Lower lobe of right lung (tissue), 2 donors: ENCODE results near the gene GPR149. TPM values are rescaled to one million over a fixed set of nuclear protein-coding genes. Genes with fewer than 3 reads are reported as not detected.
A peak's percentile ranks its signal among the peaks of the same experiment; 100 is the strongest.

Source experiments
- ATAC-seq, 2 donors: fragments of 200-7000 bp; cut with Tn5 transposase; one replicate each; pipeline ENCODE4 v1.9.1; 2020 to 2022; ENCODE audit warnings: mild to moderate bottlenecking in 2 of 2, moderate library complexity in 2 of 2
- DNase-seq: peaks from one replicate; pipeline ENCODE4 v3.0.0-alpha.2; 2020
- H3K27ac ChIP-seq: fragments of 200-600 bp; one replicate; pipeline ENCODE4 v1.8.0; 2022
- H3K27me3 ChIP-seq: fragments of 200-600 bp; one replicate; pipeline ENCODE4 v1.8.0; 2022; ENCODE audit warnings: low read depth
- H3K36me3 ChIP-seq: fragments of 200-600 bp; one replicate; pipeline ENCODE4 v1.8.0; 2022; ENCODE audit warnings: mild to moderate bottlenecking
- H3K4me1 ChIP-seq: fragments of 200-600 bp; one replicate; pipeline ENCODE4 v1.8.0; 2022
- H3K4me3 ChIP-seq: fragments of 200-600 bp; one replicate; pipeline ENCODE4 v1.8.0; 2022; ENCODE audit warnings: mild to moderate bottlenecking
- H3K9me3 ChIP-seq: fragments of 200-600 bp; one replicate; pipeline ENCODE4 v1.8.0; 2022
- intact Hi-C: fragments of 100-400 bp; cut with DNase I; formaldehyde crosslinking; loops from one replicate; pipeline ENCODE4 v1.11.0; 2022
- total RNA-seq: library from RNA; stranded (reverse); fragmentation: NEBNext Ultra II Directional; extraction: Animal tissue kit (Norgen Biotek cat#: 25700); gene quantifications from one replicate; pipeline ENCODE4 v1.2.1, GENCODE V29; 2021
- TF ChIP-seq, protein P1 (sequence below): fragments of 200-600 bp; IDR thresholded peaks from one replicate; pipeline ENCODE4 v1.8.0; 2022; ENCODE audit warnings: antibody characterized with exemption, mild to moderate bottlenecking
- donor health status: DM: no; HTN: yes; CAD: no; lungs with severe emphysema.

Gene GPR149
- total RNA-seq, 1 donor from 2014 or later: not detected

DNA sequence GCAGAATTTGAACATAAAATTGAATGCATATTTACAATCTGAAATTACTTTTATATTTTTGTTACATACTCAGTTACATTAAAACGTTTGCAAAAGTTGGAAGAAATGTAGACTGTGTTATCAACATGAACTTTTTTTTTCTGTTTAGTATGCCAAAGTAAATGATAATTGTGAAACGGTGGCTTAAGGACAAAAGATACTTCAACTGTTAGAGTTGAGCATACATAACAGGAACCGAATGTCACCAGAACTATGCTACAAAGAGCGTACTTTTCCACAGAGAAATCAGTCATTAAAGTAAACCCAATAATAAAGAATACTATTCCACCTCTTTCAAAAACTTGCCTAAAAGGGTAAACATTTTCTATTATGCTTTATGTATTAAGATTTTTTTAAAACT is 91.4 kb downstream of the GPR149 start:
- no peak overlapping the region for H3K4me3 ChIP-seq
- H3K9me3 ChIP-seq: no peaks in the 10 kb centered on the region
- DNase-seq: no peak
- ATAC-seq: no peak
- TF ChIP-seq, protein P1, sequence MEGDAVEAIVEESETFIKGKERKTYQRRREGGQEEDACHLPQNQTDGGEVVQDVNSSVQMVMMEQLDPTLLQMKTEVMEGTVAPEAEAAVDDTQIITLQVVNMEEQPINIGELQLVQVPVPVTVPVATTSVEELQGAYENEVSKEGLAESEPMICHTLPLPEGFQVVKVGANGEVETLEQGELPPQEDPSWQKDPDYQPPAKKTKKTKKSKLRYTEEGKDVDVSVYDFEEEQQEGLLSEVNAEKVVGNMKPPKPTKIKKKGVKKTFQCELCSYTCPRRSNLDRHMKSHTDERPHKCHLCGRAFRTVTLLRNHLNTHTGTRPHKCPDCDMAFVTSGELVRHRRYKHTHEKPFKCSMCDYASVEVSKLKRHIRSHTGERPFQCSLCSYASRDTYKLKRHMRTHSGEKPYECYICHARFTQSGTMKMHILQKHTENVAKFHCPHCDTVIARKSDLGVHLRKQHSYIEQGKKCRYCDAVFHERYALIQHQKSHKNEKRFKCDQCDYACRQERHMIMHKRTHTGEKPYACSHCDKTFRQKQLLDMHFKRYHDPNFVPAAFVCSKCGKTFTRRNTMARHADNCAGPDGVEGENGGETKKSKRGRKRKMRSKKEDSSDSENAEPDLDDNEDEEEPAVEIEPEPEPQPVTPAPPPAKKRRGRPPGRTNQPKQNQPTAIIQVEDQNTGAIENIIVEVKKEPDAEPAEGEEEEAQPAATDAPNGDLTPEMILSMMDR: no peak
- no peaks in the 10 kb centered on the region for H3K4me1 ChIP-seq
- no peaks in the 10 kb centered on the region for H3K36me3 ChIP-seq
- intact Hi-C loops: no loop called here
- H3K27me3 ChIP-seq: no peaks in the 10 kb centered on the region
- H3K27ac ChIP-seq: no peak overlapping the region

DNA sequence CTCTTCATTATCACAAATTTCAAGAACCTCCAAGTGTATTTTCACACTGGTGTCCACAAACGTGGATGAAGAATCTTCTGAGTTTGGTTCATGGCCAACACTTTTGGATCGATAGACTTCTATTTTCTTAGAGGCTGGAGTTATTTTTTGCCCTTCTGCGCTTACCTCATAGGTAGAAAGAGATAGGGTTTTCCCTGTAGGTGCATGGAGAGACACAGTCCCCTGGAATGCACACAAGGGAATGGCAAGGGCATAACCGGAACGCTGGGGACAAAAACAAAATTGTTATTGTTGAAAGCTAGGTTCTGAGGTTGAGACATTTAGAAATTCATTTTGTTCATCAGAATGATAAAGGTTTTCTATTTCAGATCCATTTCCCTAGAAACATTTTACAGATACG is 92.0 kb downstream of the GPR149 start:
- Histone ChIP-seq H3K4me1 (no peaks in the 10 kb centered on the region), H3K4me3 (no peak overlapping the region), H3K36me3 (no peaks in the 10 kb centered on the region), H3K27me3 (no peaks in the 10 kb centered on the region), H3K9me3 (no peaks in the 10 kb centered on the region), H3K27ac (no peak overlapping the region)
- intact Hi-C loops: no loop called here
- TF ChIP-seq, protein P1: no peak
- no peak for DNase-seq
- no peak for ATAC-seq

DNA sequence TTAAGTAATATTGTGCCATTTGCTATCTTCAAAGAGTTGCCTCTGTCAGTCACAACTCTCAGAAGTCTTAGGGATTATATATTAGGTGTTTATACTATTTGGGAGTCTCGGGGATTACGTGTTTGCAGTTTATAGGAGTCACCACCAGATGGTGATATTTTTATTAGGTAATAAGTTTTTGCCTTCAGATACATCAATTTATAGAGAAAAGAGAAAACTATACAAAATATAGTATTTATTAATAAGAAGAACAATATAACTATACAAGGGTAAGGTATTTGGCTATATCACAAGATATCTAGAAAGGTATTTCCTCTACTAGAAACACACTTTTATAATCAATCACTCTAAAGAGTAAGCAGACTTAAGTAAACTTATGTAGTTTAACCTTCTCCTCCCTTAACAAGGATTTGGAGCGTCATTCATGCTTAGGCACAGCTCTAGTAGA is 95.0 kb downstream of the GPR149 start:
- no peak for DNase-seq
- H3K9me3 ChIP-seq: no peaks in the 10 kb centered on the region
- H3K27me3 ChIP-seq: no peaks in the 10 kb centered on the region
- H3K4me1 ChIP-seq: no peaks in the 10 kb centered on the region
- H3K4me3 ChIP-seq: no peak overlapping the region
- intact Hi-C loops: no loop called here
- no peak overlapping the region for H3K27ac ChIP-seq
- peak in 1 of 2 donors; percentile 55 for ATAC-seq
- TF ChIP-seq, protein P1: peak; percentile 65
- no peaks in the 10 kb centered on the region for H3K36me3 ChIP-seq

DNA sequence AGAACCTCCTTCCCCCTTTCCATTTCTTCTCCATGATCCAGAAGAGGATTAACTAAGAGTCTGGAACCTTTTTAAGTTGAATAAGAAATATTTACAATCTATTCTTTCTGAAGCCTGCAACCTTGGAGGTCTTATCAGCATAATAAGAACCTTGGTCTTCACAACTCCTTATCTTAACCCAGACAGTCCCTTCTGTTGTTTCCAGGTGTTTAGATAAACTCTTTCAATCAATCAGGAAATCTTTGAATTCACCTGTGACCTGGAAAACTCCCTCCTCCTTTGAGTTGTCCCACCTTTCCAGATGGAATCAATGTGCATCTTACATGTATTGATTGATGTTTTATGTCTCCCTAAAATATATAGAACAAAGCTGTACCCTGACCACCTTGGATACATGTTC is 102.1 kb downstream of the GPR149 start:
- intact Hi-C loops: no loop called here
- H3K4me1 ChIP-seq: peaks cover 11% of the 10 kb centered on the region
- no peaks in the 10 kb centered on the region for H3K27me3 ChIP-seq
- no peak overlapping the region for H3K27ac ChIP-seq
- no peaks in the 10 kb centered on the region for H3K9me3 ChIP-seq
- no peaks in the 10 kb centered on the region for H3K36me3 ChIP-seq
- TF ChIP-seq, protein P1: no peak
- no peak for DNase-seq
- no peak overlapping the region for H3K4me3 ChIP-seq
- no peak for ATAC-seq

DNA sequence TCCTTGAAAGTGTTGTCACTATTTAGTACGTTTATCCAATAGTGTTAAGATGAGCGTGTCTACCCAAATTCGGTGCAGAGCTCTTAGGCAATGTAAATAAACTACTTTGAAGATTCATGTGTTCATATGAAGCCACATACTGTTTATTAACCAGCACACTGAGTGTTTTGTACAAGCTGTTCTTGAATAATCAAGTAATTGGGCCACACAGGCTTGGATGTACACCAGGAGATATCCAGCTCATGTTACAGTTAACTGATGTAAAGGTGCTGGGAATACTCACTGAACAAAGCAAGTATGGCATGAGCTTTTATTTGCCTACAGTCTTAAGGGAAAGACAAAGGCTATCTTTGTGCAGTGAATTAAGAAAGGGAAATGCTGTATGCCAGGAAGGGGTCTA is 105.1 kb downstream of the GPR149 start:
- peak overlapping the region; percentile 94 for H3K27ac ChIP-seq
- TF ChIP-seq, protein P1: no peak
- DNase-seq (no peak), ATAC-seq (no peak)
- no peaks in the 10 kb centered on the region for H3K9me3 ChIP-seq
- intact Hi-C loops: no loop called here
- H3K27me3 ChIP-seq: no peaks in the 10 kb centered on the region
- peak overlapping the region; percentile 81 for H3K4me3 ChIP-seq
- no peaks in the 10 kb centered on the region for H3K36me3 ChIP-seq
- H3K4me1 ChIP-seq: peaks cover 40% of the 10 kb centered on the region
